T-helper 2 cell treated with Interferon-gamma antibody and Interleukin-4, amounts not matched to agents 5 μg/mL and 100 μg/mL, for 36 hours (primary cell): Measurements from ENCODE around the gene OVCH1.
"Not testable (repeated sequence)": the region's sequence is repeated elsewhere in the genome, so short reads cannot be mapped to it uniquely, and the experiment has no call there.

Source experiments
- DNase-seq: peaks from one replicate; pipeline ENCODE4 v3.0.0; 2021; ENCODE audit warnings: low spot score
- H3K27ac Mint-ChIP-seq: one replicate; pipeline ENCODE4 v1.8.0; 2021; ENCODE audit warnings: mild to moderate bottlenecking, mixed read lengths
- H3K27me3 Mint-ChIP-seq: one replicate; pipeline ENCODE4 v1.8.0; 2021; ENCODE audit warnings: low read depth, mixed read lengths
- H3K36me3 Mint-ChIP-seq: one replicate; pipeline ENCODE4 v1.8.0; 2021; ENCODE audit warnings: low read depth, mixed read lengths
- H3K4me1 Mint-ChIP-seq: one replicate; pipeline ENCODE4 v1.8.0; 2021; ENCODE audit warnings: low read depth, mixed read lengths
- H3K4me3 Mint-ChIP-seq: one replicate; pipeline ENCODE4 v1.8.0; 2022; ENCODE audit warnings: mild to moderate bottlenecking, moderate library complexity, mixed read lengths
- H3K9me3 Mint-ChIP-seq: one replicate; pipeline ENCODE4 v1.8.0; 2021; ENCODE audit warnings: mixed read lengths

Gene OVCH1

DNA sequence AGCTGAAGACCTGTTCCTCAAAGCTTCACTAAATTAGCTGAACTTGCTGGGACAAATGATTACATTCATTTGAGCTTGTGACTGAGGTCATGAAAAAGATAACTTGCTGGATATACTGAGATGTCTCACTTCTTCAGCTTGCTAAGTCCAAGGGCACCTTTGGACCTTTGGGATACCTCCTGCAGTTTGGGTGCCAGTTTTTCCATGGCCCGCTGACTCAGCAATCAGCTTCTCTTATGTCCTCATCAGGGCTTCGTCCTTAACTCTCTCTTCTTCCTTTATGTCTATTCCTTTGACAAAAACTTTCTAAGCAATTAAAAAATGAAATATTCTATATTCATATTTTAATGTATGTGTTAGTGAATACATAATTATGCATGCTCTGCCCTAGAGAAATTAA, 45.6 kb downstream of the OVCH1 start:
- Mint-ChIP-seq H3K27ac (no peak overlapping the region), H3K4me3 (no peak overlapping the region), H3K27me3 (no peaks in the 10 kb centered on the region), H3K9me3 (no peaks in the 10 kb centered on the region), H3K4me1 (no peaks in the 10 kb centered on the region), H3K36me3 (no peaks in the 10 kb centered on the region)
- no peak for DNase-seq

DNA sequence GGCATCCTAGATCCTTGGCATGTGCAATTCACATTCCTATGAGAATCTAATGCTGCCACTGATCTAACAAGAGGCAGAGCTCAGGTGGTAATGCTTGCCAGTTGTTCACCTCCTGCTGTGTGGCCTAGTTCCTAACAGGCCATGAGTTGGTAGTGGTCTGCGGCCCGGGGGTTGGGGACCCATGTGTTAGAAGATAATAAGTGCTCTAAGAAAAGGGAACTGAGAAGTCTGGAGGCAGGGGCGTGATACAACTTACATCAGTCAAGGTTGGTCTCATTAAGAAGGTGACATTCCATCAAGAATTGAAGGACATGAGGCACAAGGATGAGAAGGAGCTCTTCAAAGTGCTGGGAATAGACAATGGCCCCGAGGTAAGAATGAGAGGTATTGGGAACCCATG, 49.3 kb downstream of the OVCH1 start:
- no peaks in the 10 kb centered on the region for H3K4me1 Mint-ChIP-seq
- H3K4me3 Mint-ChIP-seq = no peak overlapping the region
- no peak overlapping the region for H3K27ac Mint-ChIP-seq
- DNase-seq = no peak
- no peaks in the 10 kb centered on the region for H3K9me3 Mint-ChIP-seq
- H3K36me3 Mint-ChIP-seq = no peaks in the 10 kb centered on the region
- H3K27me3 Mint-ChIP-seq = no peaks in the 10 kb centered on the region

DNA sequence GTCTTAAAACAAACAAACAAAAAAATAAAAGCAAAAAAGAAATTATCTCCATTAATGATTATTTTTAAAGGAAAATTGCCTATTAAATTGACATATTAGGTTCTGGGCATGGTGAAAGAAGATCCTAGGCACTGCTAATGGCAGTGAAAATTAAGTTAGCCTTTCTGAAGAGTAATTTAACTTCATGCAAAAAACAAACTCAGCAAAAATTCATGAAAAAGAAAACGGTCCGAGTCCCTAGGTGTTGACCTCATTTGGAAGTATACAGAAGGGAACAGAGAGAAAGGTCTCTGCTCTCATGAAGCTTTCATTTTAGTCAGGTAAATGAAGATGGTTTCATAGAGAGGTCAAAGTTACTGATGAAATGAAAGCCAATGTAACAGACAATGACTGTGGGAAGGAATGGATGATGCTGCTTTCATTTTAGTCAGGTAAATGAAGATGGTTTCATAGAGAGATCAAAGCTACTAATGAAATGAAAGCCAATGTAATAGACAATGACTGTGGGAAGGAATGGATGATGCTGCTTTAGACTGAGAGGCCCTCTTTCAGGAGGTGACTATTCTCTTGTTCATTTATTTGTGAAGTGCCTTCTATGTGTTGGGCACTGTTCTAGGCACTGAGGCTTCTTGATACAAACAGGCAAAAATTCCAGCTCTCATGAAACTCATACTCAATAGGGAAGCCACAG, 50.1 kb downstream of the OVCH1 start:
- DNase-seq = no peak
- H3K27ac Mint-ChIP-seq = no peak overlapping the region
- H3K36me3 Mint-ChIP-seq = no peaks in the 10 kb centered on the region
- H3K4me3 Mint-ChIP-seq = no peak overlapping the region
- no peaks in the 10 kb centered on the region for H3K27me3 Mint-ChIP-seq
- no peaks in the 10 kb centered on the region for H3K4me1 Mint-ChIP-seq
- no peaks in the 10 kb centered on the region for H3K9me3 Mint-ChIP-seq

DNA sequence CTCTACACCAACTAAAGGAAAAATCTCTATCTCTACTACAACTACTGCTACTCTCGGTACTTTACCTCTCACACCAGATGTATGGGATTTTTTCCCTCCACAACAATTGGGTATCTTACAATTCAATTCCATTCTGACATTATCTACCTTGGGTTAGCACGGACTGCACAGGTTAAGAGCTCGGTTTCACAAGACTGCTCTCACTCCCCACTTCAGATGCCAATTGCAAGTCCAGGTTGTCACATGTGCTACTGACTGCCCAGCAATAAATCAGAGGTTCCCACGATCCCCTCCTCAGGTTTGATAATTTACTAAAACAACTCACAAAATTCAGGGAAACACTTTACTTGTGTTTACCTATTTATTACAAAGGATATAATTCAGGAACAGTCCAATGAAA, 58.0 kb downstream of the OVCH1 start:
- Mint-ChIP-seq H3K27ac (no peak overlapping the region), H3K27me3 (no peaks in the 10 kb centered on the region), H3K36me3 (no peaks in the 10 kb centered on the region), H3K4me1 (no peaks in the 10 kb centered on the region), H3K4me3 (no peak overlapping the region), H3K9me3 (no peaks in the 10 kb centered on the region)
- DNase-seq = no peak

DNA sequence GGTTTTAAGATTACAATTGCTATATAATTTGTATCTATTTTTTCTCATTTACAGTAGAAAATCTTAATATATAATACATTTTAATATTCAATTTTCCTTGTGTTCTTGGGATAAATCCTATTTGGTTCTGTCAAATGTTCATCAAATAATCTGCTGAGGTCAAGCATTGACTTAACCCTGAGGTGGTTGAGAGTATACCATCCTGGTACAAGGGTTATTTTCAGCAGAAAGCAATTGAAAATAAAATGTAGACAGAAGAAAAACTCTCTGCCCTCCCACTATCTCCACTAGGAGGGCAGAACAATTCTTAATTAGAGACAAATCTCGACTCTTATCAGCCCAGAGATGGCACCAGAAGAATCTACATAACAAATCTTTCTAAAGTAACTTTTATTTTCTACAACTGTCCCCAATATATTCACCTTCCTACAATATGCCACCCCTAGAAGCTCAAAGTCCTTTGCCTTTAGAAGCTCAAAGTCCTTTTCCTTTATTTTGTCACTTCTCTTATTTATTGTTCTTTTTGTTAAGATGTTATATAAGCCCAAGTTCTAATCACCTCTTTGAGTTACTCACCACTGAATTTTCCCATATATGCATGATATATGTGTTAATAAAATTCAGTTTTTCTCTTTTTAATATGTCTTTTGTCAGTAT, 58.6 kb downstream of the OVCH1 start:
- H3K4me3 Mint-ChIP-seq = no peak overlapping the region
- H3K27ac Mint-ChIP-seq = no peak overlapping the region
- no peaks in the 10 kb centered on the region for H3K36me3 Mint-ChIP-seq
- H3K9me3 Mint-ChIP-seq = no peaks in the 10 kb centered on the region
- DNase-seq = no peak
- no peaks in the 10 kb centered on the region for H3K27me3 Mint-ChIP-seq
- no peaks in the 10 kb centered on the region for H3K4me1 Mint-ChIP-seq

DNA sequence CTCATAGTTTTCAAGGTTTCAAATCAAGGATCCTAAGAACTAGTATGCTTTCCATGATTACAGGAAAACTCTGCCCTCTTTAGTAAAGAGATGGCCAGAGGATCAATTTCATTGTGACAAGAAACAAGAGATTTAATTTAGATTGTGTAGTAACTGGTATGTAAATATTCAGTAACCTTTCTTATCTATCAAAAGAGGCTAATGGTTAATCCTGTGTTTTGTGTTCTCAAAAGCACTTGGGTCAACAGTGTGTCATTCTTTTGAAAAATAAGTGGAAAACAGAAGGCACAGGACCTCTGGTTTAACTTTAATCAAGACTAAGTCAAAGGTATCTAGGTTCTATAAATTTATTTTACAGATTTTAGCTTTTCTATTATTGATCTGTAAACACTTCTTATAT, 59.9 kb downstream of the OVCH1 start:
- no peak for DNase-seq
- H3K4me3 Mint-ChIP-seq = no peak overlapping the region
- no peak overlapping the region for H3K27ac Mint-ChIP-seq
- H3K9me3 Mint-ChIP-seq = no peaks in the 10 kb centered on the region
- no peaks in the 10 kb centered on the region for H3K27me3 Mint-ChIP-seq
- H3K36me3 Mint-ChIP-seq = no peaks in the 10 kb centered on the region
- H3K4me1 Mint-ChIP-seq = no peaks in the 10 kb centered on the region

DNA sequence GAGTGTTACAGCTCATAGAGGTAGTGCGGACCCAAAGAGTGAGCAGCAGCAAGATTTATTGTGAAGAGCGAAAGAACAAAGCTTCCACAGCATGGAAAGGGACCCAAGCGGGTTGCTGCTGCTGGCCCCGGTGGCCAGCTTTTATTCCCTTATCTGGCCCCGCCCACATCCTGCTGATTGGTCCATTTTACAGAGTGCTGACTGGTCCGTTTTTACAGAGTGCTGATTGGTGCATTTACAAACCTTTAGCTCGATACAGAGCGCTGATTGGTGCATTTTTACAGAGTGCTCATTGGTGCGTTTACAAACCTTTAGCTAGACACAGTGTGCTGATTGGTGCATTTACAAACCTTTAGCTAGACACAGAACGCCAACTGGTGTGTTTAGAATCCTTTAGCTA, 60.7 kb downstream of the OVCH1 start:
- H3K27me3 Mint-ChIP-seq, H3K9me3 Mint-ChIP-seq, DNase-seq, H3K36me3 Mint-ChIP-seq, H3K27ac Mint-ChIP-seq, H3K4me1 Mint-ChIP-seq, H3K4me3 Mint-ChIP-seq: not testable (repeated sequence)

DNA sequence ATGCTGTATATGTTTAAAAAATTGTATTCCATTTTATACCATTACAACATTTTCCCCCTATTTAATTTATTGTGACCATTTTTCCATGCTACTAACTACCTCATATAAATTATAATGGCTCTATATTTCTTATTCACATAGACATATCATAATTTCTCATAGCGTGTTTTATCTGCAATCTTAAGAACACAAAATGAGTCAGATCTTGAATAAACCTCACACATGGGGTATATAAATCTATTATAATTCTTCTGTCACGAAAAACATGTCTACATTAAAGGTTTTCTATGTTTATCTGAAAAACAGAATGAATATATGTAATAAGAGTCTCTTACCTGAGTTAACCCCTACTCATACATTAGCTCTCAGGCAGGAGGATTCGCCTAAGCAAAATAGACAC, 66.0 kb downstream of the OVCH1 start:
- Mint-ChIP-seq H3K4me3 (no peak overlapping the region), H3K36me3 (no peaks in the 10 kb centered on the region)

DNA sequence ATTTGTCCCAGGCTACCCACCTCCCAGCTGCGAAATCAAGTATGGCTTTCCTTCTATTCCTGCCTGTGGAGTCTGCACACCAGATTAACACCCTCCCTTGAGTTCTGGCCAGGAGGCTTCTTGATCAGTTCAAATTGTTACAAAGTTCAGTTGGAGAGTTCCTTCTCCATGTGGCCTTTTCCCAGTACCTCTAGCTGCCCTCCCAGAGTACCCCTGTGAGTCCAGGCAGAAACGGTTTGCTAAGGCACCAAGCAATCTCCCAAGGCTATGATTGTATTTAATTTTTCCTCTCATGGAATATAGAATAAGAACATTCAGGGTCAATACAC, 66.8 kb downstream of the OVCH1 start:
- Mint-ChIP-seq H3K36me3 (no peaks in the 10 kb centered on the region), H3K27ac (no peak overlapping the region), H3K4me1 (peaks cover 4% of the 10 kb centered on the region), H3K27me3 (no peaks in the 10 kb centered on the region), H3K4me3 (no peak overlapping the region), H3K9me3 (no peaks in the 10 kb centered on the region)
- DNase-seq = no peak

More for the DNA sequence above, 66.0 kb downstream of the OVCH1 start:
- no peak for DNase-seq
- peaks cover 4% of the 10 kb centered on the region for H3K4me1 Mint-ChIP-seq
- no peaks in the 10 kb centered on the region for H3K27me3 Mint-ChIP-seq
- no peaks in the 10 kb centered on the region for H3K9me3 Mint-ChIP-seq
- H3K27ac Mint-ChIP-seq = no peak overlapping the region

DNA sequence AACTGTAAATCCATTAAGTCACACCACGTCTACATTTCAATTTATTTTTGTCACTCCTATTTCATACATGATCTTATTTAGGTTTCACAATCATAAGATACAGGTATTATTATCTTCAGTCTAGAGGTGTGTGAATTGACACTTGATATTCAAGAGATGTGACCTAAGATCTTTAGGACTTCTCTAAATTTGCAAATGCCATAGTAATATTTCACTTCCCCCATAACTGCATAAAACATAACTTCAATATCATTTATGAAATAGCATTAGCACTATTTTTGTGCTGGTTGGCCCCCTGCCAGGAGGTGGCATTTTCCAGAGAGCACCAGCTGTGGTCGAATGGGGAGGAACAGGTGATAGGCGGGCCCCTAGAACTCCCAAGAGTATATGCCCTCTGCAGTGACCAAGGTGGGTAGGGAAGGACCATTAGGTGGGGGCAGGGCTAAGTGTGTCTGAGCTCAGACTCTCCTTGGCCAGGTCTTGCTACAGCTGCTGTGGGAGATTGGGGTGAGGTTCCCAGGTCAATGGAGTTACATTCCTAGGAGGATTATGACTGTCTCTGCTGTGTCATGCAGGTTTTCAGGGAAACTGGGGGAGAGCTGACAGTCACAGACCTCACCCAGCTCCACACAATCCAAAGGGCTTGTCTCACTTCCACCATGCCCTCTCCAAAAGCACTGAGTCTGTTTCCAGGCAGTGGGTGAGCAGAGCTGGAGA, 67.3 kb downstream of the OVCH1 start:
- no peaks in the 10 kb centered on the region for H3K36me3 Mint-ChIP-seq
- no peaks in the 10 kb centered on the region for H3K27me3 Mint-ChIP-seq
- no peak overlapping the region for H3K4me3 Mint-ChIP-seq
- DNase-seq = no peak
- peaks cover 4% of the 10 kb centered on the region for H3K4me1 Mint-ChIP-seq
- H3K27ac Mint-ChIP-seq = no peak overlapping the region
- H3K9me3 Mint-ChIP-seq = no peaks in the 10 kb centered on the region

DNA sequence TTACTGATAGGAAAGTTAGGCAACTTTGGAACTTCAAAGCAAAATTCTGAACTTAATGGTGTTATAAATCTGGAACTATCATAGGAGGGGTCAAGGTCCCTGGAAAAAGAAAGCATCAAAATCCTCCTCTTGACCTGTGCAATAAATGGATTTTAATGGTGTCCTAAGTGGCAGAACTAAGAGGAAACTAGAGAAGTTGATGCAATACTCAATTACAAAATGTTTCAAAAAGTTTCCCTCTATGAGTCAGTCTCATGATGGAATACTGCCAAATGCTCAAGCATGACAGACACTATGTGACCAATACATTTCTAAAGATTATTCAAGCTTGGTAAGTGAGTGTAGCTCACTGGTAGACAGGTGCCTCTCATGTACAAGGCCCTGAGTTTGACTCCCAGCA, 68.9 kb downstream of the OVCH1 start:
- no peak overlapping the region for H3K27ac Mint-ChIP-seq
- no peak overlapping the region for H3K4me3 Mint-ChIP-seq
- no peaks in the 10 kb centered on the region for H3K36me3 Mint-ChIP-seq
- DNase-seq = no peak
- H3K4me1 Mint-ChIP-seq = peaks cover 4% of the 10 kb centered on the region
- no peaks in the 10 kb centered on the region for H3K27me3 Mint-ChIP-seq
- H3K9me3 Mint-ChIP-seq = no peaks in the 10 kb centered on the region

DNA sequence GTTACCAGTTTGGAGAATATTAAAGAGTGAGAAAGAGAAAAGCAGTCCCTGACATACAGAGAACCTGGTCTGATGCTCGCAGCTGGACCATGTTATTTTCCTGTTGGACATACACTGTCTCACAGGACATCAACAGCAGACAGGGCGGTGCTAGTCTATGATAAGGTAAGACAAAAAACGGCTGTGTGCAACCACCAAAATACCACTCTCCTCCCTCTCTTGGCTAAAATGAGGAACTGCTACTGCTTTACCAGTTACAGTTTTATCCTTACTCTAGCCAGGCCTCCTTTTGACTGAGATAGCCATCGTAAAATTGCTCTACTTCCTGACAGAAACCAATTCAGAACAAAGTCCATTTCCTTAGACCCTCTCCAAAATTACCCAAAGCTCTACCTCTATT, 69.5 kb downstream of the OVCH1 start:
- Mint-ChIP-seq H3K27me3 (no peaks in the 10 kb centered on the region), H3K4me1 (peaks cover 4% of the 10 kb centered on the region), H3K4me3 (no peak overlapping the region), H3K27ac (no peak overlapping the region), H3K36me3 (no peaks in the 10 kb centered on the region), H3K9me3 (no peaks in the 10 kb centered on the region)
- DNase-seq = no peak

DNA sequence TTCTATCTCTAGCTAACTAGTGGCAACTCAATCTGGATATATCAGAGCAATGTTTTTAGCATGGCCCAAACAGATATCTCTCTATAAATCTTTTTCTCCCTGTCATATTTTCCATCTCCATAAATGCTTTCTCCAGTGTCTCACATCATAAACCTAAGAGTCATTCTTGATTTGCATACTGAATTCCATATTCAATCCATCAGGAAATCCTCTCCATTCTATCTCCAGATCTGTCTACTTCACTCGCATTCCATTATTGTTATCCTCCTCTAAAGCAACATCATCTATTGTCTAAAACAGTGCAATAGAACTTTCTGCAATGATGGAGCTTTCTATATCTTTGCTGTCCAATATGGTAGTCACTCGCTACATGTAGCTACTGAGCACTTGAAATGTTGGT, 71.0 kb downstream of the OVCH1 start:
- Mint-ChIP-seq H3K27ac (no peak overlapping the region), H3K9me3 (no peaks in the 10 kb centered on the region)
- no peak for DNase-seq

DNA sequence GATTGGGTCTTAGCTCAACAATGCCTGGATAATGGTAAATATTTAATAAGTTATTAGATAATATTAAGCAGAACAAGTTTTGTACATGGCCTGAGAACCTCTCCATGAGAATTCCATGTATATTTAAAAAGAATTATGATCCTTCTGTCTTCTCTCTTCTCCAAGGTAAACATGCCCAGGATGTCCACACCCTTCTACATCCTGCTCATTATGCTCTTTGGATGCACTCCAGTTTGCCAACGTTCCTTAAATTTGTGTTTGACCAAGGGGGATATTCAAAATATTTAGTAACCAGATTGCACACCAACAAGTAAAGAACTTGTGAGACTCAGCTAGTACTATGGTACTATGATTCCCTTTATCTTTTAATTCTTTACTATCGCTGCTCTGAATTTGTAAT, 71.8 kb downstream of the OVCH1 start:
- H3K36me3 Mint-ChIP-seq = no peaks in the 10 kb centered on the region

More for the DNA sequence above, 71.0 kb downstream of the OVCH1 start:
- H3K36me3 Mint-ChIP-seq = no peaks in the 10 kb centered on the region
- peaks cover 4% of the 10 kb centered on the region for H3K4me1 Mint-ChIP-seq
- no peaks in the 10 kb centered on the region for H3K27me3 Mint-ChIP-seq
- H3K4me3 Mint-ChIP-seq = no peak overlapping the region

More for the DNA sequence above, 71.8 kb downstream of the OVCH1 start:
- H3K4me1 Mint-ChIP-seq = peaks cover 4% of the 10 kb centered on the region
- DNase-seq = no peak
- no peak overlapping the region for H3K27ac Mint-ChIP-seq
- H3K27me3 Mint-ChIP-seq = no peaks in the 10 kb centered on the region
- no peaks in the 10 kb centered on the region for H3K9me3 Mint-ChIP-seq
- H3K4me3 Mint-ChIP-seq = no peak overlapping the region
